ENCODE results near the gene KRT1.
"Not testable (repeated sequence)": the region's sequence is repeated elsewhere in the genome, so short reads cannot be mapped to it uniquely, and the experiment has no call there.

KRT1 gene

DNA sequence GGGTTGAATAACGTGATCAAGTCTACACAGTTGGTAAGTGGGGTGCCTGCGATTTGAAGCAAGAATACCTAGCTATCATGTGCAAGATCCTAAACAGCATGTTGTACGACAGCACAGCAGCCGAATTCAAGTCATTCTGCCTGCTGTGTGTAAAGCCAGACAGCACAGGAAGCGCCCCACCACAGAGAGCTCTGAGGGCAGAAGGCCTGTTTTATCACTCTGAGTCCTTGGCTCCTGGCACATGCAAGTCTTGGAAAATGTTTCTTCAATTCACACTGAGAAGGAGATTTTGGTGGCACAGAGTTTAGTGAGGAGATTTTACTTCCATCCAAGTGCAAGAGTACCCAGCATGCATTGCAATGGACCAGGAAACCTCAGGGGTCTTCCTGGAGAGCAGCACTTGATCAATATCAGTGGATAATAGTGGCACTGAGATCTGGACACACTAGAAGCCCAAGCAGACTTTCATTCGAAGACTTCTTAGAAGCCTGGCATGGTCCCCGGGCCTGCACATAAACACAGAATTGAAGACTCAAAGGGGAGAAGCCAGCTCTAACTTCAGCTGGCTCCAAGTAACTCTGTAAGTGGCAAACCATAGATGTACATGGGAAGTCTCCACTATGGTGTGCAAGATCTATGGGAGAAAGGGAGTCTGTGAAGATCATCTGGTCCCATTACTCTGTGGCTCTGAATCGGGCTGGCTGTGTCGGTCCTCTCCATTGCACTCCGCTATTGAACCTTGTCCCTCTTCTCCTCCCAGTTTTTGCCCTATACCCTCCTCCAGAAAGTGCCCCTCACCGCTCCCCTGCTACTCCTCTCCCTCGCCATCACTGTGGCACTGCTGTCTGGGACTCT is 1.5 kb upstream of the KRT1 start:
- DNase-seq: no peak

DNA sequence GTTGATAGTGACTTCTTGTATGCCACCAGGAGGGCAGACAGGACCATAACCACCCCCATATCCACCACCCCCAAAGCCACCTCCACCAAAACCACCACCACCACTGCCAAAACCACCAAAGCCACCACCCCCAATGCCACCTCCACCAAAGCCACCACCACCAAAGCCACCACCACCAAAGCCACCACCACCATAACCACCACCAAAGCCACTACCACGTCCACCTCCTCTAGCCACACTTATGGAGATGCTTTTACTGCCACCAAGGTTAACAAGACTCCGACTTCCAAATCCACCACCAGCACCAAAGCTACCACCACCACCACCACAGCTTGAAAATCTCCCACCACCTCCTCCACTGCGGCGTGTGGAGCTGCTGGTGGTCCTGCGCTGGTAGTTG is 332 bp downstream of the KRT1 start:
- no peak for DNase-seq

DNA sequence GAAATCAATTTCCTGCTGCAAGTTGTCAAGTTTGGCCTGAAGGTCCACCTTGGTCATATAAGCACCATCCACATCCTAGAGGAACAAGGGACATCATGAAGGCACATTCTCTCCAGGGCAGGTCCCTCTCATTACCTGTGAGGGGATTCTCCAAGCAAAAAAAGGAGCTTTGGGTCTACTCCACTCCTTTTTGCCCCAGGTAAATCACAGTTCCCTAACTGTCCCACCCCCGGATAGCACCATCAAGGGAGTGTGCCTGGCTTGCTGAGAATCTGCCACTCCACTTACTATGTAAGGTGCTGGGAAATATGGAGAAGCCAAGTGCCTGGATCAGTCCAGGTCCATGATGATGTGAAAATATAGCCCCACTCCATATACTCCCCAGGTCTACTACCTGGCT is 2.5 kb downstream of the KRT1 start:
- DNase-seq: no peak

DNA sequence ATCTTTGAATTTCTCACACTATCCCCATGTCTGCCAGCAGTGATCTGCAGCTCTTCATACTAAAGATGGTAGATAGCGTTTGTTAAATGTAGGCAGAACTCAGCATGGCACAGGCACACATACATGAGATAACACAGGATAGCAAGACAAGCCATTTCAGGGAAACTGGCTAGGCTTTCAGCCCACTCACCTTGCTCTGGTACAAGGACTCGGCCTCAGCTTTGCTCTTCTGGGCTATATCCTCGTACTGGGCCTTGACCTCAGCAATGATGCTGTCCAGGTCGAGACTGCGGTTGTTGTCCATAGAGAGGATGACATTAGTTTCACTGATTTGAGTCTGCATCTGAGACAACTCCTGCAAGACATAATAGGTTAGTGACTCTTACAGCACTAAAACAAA is 3.1 kb downstream of the KRT1 start:
- DNase-seq: no peak

DNA sequence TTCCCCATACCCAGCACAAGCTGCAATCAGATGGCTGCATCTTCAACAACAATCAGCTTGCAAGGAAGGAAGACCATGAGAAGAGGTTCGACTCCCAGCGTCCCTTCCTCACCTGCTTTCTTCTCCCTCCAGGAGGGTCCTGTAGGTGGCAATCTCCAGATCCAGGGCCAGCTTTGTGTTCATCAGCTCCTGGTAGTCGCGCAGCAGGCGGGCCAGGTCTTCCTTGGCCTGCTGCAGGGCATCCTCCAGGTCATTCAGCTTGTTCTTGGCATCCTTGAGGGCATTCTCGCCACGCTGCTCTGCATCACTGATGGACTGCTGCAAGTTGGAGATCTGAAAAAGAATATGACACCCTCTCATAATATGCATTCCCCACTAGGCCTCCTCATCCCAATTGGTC is 4.0 kb downstream of the KRT1 start:
- DNase-seq: no peak

DNA sequence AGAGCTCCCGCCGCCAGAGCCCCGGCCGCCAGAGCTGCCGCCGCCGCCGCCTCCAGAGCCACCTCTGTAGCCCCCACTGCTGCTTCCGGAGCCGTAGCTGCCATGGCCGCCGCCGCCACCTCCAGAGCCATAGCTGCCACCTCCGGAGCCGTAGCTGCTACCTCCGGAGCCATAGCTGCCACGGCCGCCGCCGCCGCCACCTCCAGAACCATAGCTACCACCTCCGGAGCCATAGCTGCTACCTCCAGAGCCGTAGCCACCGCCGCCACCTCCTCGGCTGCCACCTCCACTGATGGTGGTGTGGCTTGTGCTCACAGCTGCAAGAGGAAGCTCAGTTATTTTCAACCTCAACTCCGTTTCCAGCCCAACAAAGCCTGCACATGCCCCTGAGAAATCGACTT is 4.9 kb downstream of the KRT1 start:
- DNase-seq: no peak

DNA sequence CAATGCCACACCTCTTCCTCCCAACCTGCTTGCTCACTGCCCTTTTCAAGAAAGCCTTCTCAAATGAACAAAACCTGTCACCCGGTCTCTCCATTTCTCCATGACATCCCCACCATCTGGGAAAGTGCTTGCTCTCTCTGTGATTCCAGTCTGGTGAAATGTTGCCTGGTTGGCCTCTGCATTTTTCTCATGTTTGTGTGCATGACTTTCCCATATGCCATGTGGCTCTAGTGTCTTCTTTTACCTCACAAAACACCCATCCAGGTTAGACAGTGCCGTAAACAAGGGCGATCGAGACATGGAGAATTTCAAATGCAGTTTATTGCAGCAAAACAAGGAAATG is 5.8 kb downstream of the KRT1 start:
- no peak for DNase-seq

DNA sequence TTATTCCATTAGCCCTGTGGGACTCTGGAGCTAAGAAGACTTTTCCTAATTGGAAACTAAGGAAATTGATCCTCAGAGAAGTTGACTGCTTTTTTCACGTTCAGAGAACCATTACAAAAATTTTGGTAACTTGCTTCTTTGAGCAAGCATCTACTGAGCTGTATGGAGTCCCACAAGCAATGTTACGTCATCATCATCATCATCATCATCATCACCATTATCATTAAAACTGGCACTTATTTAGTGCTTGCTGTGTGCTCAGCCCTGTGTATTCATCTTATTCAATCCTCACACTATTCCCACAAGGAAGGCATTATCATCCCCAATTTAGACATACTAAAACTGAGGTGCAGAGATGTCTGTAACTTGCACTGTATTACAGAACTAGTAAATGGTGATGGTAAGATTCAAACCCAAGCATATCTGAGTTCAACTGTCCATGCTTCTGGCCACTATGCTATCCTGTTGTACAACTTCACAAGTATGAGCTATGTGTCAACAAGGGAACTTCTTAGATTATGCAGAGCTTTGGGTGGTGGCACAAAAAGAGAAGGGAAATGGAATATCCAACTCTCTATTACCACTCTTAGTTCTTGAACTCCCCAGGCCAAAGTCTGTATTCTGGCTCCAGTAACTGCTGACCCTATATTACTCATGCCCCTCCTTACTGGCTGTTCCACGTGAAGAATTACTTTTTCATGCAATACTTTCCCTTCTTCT is 6.3 kb downstream of the KRT1 start:
- DNase-seq: no peak

DNA sequence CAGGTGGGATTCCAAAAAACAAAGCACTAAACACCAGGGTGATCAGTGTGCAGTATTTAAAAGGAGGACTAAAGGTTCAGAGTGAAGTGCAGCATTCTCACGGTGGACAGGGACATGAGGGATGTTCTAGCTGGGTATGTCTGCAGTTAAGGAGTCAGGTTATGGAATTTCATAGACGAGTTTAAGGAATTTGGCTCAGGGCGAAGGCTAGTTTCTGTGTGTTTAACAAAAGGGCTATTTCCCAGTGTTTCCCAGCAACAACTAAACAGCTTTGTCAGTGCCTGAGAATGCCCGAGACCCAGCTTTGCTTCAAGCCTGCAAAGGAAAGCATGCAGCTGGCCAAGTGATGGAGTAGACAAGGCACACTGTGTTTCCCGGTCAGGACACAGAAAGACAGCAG is 7.0 kb downstream of the KRT1 start:
- no peak for DNase-seq

DNA sequence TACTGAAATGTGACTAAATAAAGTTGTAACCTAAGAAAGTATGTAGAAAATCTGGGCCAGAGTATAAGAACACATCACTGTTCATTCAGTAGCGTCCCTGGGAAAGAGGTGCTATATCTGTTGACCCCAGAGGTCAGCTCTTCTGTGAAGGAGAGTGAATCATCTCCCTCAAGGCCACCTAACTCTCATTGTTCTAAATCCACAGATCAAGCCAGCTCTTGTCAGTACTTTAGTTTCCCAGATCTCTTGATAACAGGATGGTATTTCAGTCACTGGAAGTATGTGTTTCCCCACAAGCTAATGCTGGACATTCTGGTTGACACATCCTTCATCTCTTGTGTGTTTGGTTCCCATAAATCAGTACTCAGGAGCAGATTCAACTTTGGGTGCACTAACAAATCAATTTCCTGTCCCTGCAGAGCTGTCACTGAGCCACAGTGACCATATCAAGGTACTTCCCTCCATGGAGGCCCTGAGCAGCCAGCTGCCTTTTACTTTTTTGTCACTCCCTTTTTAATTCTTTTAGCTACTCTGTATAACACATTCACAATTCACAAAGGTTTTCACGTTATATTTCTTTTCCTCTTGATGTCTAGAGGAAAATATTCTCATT is 7.8 kb downstream of the KRT1 start:
- no peak for DNase-seq

DNA sequence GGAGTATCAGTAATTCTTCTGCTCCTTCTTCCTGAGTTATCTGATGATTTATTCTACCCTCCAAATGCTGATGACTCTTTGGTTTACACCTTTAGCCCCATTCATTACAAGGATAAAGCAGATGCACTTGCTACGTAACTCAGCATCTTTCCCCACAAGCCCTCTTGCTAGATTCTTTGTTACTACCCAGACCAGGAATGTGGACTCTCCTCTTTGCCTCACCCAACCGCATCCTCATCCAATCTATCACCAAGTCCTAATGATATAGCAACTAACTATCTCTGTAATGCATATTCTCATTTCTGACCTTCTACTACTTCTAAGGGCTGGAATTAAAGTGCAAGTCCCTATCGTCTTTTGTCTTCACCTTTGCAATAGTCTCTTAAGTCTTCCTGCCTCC is 9.2 kb downstream of the KRT1 start:
- DNase-seq: no peak

DNA sequence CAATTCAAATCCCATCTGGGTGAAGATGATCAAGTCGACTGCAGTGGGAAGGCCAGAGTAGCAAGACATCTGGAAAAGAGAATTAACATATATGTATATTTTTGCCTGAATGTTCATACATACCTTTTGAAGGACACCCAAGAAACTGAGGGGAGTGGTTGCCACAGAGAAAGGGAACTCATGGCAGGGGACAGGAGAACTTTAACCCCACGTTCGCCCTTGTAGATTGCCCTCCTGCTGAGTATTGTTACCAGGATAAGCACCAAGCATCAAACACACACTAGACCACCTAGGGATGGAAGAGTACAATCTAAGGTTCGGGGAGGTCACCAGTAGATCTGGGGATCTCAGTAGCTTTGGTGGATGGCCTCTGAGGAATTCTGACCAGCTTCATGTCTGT is 9.7 kb downstream of the KRT1 start:
- DNase-seq: no peak

DNA sequence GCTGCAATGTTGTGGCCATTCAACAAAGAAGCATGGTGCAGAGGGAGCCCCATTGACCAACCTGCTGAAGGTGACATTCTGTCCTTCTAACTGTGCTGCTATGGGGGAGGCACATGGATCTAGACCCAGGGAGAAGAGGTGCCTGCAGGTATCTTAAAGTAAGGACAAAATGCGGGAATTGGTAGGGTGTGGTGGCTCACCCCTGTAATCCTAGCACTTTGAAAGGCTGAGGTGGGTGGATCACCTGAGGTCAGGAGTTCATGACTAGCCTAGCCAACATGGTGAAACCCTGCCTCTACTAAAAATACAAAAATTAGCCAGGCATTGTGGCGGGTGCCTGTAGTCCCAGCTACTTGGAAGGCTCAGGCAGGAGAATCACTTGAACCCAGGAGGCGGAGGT is 10.3 kb downstream of the KRT1 start:
- not testable (repeated sequence) for DNase-seq

DNA sequence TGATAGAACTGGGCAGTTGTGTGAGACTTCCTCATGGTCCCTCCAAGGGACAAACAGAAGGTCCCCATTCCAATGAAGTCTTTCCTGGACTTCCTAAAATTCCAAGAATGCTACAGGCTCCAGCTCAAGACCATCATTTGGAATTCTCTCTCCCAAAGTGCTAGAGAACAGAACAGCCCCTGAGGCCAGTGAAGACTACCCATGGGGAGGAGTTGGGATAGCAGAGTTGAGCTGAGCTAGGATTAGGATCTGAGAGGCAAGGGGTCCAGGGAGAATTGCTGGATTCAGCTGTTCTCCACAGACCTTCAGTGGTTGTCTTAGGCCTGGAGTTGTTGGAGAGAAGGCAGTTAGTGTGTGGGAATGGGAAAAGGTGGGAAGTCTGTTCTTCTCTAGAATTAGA is 10.8 kb downstream of the KRT1 start:
- no peak for DNase-seq

DNA sequence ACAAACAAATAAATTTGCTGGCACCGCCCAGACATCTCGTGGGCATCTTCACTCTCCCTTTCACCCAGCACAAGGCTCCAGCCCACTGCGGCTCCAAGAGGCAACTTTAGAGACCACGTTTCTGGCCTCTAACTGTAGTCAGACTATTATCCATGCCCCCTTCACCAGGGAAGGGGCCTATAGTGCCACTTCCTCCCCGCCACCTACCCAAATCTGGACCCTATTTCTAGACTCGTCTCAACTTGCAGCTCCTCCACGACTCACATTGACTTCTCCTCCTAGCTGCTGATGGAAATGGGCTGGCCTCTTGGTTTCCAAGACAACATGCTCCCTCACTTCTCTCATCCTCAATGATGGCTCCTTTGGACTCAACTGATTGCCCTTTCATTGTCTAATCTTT is 12.3 kb downstream of the KRT1 start:
- no peak for DNase-seq

DNA sequence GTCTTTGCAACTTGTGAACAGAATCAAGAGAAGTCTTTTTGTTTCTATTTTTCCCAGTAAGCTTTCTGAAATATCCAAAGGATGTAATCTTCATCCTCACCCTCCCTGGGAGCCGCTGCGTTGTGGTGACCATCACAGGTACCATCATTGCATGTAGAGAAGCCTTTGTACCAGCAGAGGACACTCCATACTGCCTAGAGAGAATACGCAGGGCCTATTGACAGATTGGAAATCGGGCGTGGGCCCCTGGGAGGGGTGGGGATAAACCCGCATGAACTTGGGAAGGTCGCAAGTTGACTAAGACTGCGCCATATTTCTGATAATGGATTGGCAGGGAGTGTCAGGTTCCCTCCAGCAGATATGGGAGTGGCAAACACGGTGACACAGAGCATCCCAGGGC is 12.7 kb downstream of the KRT1 start:
- no peak for DNase-seq

DNA sequence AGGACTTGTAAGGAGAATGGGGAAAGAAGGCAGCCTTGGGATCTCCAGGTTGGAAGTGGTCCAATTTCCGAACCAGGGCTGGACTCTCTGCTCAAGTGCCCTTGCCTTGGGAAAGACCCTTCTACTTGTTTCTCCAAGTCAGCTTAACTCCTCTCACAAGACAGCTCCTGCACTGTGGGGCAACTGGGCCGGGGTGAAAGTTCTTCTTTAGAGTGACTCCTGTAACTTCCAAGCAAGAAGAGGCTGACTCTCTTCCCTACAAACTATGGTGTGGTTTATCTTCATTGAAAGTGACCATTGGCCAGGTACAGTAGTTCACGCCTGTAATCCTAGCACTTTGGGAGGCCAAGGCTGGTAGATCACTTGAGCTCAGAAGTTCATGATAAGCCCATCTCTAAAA is 13.7 kb downstream of the KRT1 start:
- DNase-seq: no peak

DNA sequence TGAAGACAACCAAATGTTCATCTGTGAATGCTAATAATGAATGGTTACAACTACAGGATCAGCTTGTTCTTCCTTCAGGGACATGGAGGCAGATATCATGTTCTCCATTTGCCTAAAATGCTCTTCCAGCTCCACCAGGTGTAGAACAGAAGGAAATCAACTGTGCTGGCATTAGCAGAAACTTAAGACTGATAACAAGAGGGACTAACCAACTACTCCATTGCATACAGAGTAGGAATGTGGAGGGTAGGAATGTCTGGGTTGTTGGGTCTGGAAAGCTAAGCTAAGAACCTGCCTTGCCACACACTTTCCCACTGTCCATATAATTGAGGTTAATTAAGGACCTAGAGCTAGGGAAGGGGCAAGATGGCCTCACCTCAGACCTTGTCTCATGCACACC is 16.8 kb downstream of the KRT1 start:
- DNase-seq: no peak

DNA sequence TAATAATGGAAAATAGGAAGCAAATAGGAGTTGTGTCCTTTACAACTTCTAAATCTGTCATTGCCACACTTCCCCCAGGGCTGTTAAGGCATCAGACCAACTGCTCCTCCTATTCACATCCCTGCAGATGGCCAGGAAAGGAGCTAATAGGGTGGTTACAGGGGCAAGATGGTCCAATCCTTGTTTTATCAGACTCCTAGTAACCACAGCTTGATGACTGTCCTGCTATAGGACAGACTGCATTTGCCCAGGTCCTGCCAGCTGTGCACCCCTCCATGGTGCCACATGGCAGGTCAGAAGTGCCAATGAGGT is 17.3 kb downstream of the KRT1 start:
- DNase-seq: no peak

DNA sequence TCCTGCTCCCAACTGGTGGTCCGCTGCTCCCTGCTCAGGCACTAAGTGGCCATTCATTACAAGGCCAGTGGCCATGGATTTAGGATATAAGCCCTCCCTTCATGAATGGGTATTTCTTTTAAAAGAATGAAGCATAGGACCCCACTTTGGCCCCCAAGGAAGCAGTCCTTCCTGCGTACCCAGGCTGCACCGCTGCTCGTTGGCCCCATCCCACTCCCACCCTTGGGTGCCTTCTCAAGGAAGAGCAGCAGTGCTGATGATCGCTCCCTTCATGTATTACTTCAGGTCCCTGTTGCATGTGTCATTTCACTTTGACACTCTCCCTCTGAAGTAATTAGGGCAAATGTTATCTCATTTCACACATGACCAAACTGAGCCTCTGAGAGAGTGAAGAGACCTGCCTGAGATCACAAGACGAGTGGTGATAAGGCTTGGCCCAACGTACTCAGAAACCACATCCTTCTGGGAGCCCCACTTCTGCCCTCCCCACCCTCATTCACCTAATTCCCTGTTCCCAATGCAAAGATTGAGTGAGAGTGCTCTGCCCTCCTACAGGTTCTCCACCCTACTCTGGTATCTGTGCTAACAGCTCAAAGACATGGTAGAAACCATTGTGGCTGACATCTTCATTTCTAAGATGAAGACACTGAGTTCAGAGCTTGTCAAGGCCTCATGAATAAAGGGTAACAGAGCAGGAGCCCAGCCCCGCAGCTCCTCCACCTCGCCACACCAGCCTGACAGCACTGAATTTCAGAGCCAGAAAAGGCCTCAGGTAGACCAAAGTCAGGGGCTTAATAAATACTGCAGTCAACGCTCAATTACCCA is 17.9 kb downstream of the KRT1 start:
- DNase-seq: no peak

DNA sequence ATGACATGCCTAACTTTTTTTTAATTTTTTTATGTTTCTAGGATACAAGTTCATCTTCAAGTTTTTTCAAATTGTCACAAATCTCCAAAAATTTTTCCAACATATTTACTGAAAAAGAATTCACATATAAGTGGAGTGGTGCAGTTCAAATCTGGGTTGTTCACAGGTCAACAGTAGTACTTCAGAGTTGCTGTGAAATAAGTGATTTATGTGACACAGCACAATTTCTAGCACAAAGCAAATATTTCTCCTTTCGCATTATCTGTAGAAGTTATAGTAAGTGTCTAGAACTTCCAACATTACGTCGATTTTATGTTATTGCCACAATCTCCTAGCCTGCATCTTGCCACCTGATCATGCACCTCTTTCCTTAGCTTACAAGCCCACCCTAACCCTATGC is 18.5 kb downstream of the KRT1 start:
- DNase-seq: no peak

DNA sequence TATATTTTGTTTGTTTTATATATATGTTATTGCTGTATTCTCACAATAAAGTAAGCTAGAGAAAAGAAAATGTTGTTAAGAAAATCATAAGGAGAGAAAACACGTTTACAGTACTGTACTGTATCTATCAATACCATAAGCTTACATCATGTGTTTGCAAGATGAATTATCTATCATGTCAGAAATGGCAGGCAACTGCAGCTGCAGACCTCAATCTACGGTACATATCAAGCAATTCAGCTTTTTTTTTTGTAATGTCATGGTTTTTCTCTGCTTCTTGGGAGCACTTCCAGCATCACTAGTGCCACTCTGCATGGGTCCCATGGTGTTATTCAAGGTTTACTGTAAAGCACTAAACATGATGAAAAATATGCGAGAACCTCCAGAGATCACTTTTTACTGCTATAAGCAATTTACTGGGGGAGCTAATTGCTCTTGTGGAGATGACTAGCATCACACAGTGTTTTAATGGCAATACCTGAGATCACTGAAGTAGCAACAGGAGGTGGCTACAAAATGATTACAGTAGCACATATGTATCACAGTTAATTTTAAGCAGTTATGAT is 19.2 kb downstream of the KRT1 start:
- no peak for DNase-seq

DNA sequence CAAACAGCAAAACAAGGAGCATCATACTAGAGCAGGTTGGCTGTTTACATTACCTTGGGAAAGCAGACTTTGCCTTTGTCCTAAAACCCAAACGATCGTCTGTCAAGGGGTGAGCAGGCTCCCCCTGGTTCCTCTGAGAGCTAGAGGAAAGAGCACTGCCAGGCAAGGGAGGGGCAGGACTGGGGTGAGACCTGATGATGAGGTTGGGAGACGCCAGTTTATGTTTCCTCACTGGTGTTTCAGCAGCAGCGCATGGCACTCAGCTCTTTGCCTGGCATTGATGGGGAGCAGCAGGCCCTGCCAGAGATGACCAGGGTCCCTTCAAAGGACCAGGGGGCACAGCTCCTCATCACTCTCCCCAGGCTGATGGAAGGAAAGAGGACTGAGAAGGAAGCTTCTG is 20.3 kb downstream of the KRT1 start:
- DNase-seq: no peak

Data from AML-193 (cell line).